ENCODE data around the gene FKBP15.

Gene FKBP15

GRCh38 chr9:113261917-113262671 is 41.0 kb upstream of the FKBP15 start:
- H3K4me3 ChIP-seq (ENCODE audit: low read depth, low read length) = no peak overlapping the region
- POLR2A ChIA-PET = no interaction called here
- H3K4me1 ChIP-seq (ENCODE audit: control insufficient read depth, insufficient read depth, low read length) = no peaks in the 10 kb centered on the region
- H3K36me3 ChIP-seq (ENCODE audit: control insufficient read depth in 2 of 2, insufficient read depth in 1 of 2, low read length in 2 of 2) = peaks cover 7 to 55% of the 10 kb centered on the region in 2 experiments
- TF ChIP-seq ZNF677 (tag by site-specific recombination; IDR thresholded peaks at IDR 0.05) = no peak
- TF ChIP-seq ZNF350 (tag by site-specific recombination; IDR thresholded peaks at IDR 0.05) = no peak
- TF ChIP-seq ZNF48 (tag by site-specific recombination; IDR thresholded peaks at IDR 0.05) = no peak
- no peak for TF ChIP-seq ZNF202 (tag by site-specific recombination; IDR thresholded peaks at IDR 0.05; ENCODE audit: borderline replicate concordance)
- no peak for TF ChIP-seq KLF16 (tag by site-specific recombination; IDR thresholded peaks at IDR 0.05)
- no peak for TF ChIP-seq ZNF626 (tag by site-specific recombination; IDR thresholded peaks at IDR 0.05)
- TF ChIP-seq ZSCAN4 (tag by site-specific recombination; IDR thresholded peaks at IDR 0.05) = no peak
- TF ChIP-seq PRDM2 (tag by site-specific recombination; IDR thresholded peaks at IDR 0.05; ENCODE audit: borderline replicate concordance) = no peak
- no peak for TF ChIP-seq ZNF664 (tag by site-specific recombination; IDR thresholded peaks at IDR 0.05)
- TF ChIP-seq, protein P1, sequence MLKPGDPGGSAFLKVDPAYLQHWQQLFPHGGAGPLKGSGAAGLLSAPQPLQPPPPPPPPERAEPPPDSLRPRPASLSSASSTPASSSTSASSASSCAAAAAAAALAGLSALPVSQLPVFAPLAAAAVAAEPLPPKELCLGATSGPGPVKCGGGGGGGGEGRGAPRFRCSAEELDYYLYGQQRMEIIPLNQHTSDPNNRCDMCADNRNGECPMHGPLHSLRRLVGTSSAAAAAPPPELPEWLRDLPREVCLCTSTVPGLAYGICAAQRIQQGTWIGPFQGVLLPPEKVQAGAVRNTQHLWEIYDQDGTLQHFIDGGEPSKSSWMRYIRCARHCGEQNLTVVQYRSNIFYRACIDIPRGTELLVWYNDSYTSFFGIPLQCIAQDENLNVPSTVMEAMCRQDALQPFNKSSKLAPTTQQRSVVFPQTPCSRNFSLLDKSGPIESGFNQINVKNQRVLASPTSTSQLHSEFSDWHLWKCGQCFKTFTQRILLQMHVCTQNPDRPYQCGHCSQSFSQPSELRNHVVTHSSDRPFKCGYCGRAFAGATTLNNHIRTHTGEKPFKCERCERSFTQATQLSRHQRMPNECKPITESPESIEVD (tag by site-specific recombination; IDR thresholded peaks at IDR 0.05) = no peak
- no peak for TF ChIP-seq ZNF184 (tag by site-specific recombination; IDR thresholded peaks at IDR 0.05)
- TF ChIP-seq ZNF600 (tag by site-specific recombination; IDR thresholded peaks at IDR 0.05) = no peak
- no peak for TF ChIP-seq ZNF777 (tag by site-specific recombination; IDR thresholded peaks at IDR 0.05; ENCODE audit: borderline replicate concordance)
- no peak for TF ChIP-seq ZNF514 (tag by site-specific recombination; IDR thresholded peaks at IDR 0.05)
- no peak overlapping the region for H3K27ac ChIP-seq (ENCODE audit: extremely low read depth, low read depth, low read length)
- CTCF ChIA-PET = interaction anchor here (1.8 kb wide), 2 partner anchors 12 to 329 kb away, joined by 3 to 6 read pairs; no protein-coding TSS in a partner anchor
- H3K9me3 ChIP-seq (ENCODE audit: control insufficient read depth, insufficient read depth, low read depth, low read length) = no peaks in the 10 kb centered on the region

GRCh38 chr9:113258282-113258681 is 37.2 kb upstream of the FKBP15 start:
- CTCF ChIA-PET = interaction anchor here (1.2 kb wide), 1 partner anchor 63 kb away, joined by 3 read pairs; no protein-coding TSS in a partner anchor
- peaks cover 7 to 49% of the 10 kb centered on the region in 2 experiments for H3K36me3 ChIP-seq (ENCODE audit: control insufficient read depth in 2 of 2, insufficient read depth in 1 of 2, low read length in 2 of 2)
- POLR2A ChIA-PET = no interaction called here
- TF ChIP-seq ZNF701 (tag by site-specific recombination; IDR thresholded peaks at IDR 0.05) (no peak), ZNF248 (tag by site-specific recombination; IDR thresholded peaks at IDR 0.05) (no peak), ZNF354C (tag by site-specific recombination; IDR thresholded peaks at IDR 0.05; ENCODE audit: borderline replicate concordance, low read depth) (no peak), ZNF624 (tag by site-specific recombination; IDR thresholded peaks at IDR 0.05) (no peak), SCRT1 (tag by site-specific recombination; IDR thresholded peaks at IDR 0.05; ENCODE audit: borderline replicate concordance) (no peak), ZNF239 (tag by site-specific recombination; IDR thresholded peaks at IDR 0.05) (no peak), ZNF19 (tag by site-specific recombination; IDR thresholded peaks at IDR 0.05; ENCODE audit: low read depth) (no peak), ZNF350 (tag by site-specific recombination; IDR thresholded peaks at IDR 0.05) (no peak)
- TF ChIP-seq, protein P2, sequence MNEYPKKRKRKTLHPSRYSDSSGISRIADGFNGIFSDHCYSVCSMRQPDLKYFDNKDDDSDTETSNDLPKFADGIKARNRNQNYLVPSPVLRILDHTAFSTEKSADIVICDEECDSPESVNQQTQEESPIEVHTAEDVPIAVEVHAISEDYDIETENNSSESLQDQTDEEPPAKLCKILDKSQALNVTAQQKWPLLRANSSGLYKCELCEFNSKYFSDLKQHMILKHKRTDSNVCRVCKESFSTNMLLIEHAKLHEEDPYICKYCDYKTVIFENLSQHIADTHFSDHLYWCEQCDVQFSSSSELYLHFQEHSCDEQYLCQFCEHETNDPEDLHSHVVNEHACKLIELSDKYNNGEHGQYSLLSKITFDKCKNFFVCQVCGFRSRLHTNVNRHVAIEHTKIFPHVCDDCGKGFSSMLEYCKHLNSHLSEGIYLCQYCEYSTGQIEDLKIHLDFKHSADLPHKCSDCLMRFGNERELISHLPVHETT (tag by site-specific recombination; IDR thresholded peaks at IDR 0.05) = no peak
- TF ChIP-seq, protein P3, sequence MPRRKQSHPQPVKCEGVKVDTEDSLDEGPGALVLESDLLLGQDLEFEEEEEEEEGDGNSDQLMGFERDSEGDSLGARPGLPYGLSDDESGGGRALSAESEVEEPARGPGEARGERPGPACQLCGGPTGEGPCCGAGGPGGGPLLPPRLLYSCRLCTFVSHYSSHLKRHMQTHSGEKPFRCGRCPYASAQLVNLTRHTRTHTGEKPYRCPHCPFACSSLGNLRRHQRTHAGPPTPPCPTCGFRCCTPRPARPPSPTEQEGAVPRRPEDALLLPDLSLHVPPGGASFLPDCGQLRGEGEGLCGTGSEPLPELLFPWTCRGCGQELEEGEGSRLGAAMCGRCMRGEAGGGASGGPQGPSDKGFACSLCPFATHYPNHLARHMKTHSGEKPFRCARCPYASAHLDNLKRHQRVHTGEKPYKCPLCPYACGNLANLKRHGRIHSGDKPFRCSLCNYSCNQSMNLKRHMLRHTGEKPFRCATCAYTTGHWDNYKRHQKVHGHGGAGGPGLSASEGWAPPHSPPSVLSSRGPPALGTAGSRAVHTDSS (tag by site-specific recombination; IDR thresholded peaks at IDR 0.05) = no peak

More at GRCh38 chr9:113258282-113258681, 37.2 kb upstream of the FKBP15 start:
- H3K9me3 ChIP-seq (ENCODE audit: control insufficient read depth, insufficient read depth, low read depth, low read length) = no peaks in the 10 kb centered on the region
- no peak overlapping the region for H3K27ac ChIP-seq (ENCODE audit: extremely low read depth, low read depth, low read length)
- no peaks in the 10 kb centered on the region for H3K4me1 ChIP-seq (ENCODE audit: control insufficient read depth, insufficient read depth, low read length)
- no peak overlapping the region for H3K4me3 ChIP-seq (ENCODE audit: low read depth, low read length)

Data from HEK293 (cell line).